HG02588 (cell line): ENCODE data around the gene TBC1D4.

Experiments
- ATAC-seq: cut with Tn5 transposase; IDR thresholded peaks from one replicate; pipeline ENCODE4 v1.9.1; 2021; ENCODE audit warnings: mild to moderate bottlenecking, moderate library complexity; ENCODE audit not compliant: unreplicated experiment

TBC1D4 gene

DNA sequence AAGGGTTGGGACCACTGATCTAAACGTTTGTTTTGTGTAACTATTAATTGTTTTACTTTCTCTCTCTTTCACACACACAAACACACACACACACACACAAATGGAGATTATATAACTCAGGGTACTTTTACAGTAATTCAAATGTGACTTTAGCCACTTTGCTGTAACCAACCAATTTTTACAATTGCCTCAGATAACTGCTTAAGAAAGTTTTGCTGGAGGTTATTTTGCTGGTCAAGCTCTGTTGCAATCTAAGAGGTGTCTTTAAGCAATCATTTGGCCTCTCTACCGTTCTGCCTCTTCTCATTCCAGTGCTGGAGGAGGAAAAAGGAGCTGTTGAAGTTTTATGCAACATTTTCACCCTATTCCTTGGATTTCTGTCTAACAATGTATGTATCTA lies 63.0 kb downstream of the TBC1D4 start:
- ATAC-seq = no peak

GRCh38 chr13:75418186-75418843 lies 63.7 kb downstream of the TBC1D4 start:
- ATAC-seq = no peak

DNA sequence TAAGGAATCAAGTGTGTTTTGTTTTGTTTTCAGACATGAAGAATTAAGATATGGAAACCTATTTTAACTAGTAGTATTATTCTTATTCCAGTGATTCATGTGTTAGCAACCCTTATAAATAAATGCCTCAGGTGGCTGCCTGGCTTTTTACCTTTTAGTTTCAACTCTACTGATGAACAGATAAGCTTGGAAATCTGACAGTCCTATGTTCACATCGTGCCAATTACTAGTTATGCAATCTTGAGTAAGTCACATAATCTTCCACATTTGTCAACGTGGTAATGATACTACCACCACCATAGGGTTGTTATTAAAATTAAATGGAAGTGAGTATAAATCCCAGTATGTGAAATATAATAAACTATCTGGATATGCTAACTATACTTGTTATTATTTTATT lies 64.3 kb downstream of the TBC1D4 start:
- ATAC-seq = no peak

GRCh38 chr13:75417012-75417384 lies 65.0 kb downstream of the TBC1D4 start:
- peak; percentile 17 for ATAC-seq

DNA sequence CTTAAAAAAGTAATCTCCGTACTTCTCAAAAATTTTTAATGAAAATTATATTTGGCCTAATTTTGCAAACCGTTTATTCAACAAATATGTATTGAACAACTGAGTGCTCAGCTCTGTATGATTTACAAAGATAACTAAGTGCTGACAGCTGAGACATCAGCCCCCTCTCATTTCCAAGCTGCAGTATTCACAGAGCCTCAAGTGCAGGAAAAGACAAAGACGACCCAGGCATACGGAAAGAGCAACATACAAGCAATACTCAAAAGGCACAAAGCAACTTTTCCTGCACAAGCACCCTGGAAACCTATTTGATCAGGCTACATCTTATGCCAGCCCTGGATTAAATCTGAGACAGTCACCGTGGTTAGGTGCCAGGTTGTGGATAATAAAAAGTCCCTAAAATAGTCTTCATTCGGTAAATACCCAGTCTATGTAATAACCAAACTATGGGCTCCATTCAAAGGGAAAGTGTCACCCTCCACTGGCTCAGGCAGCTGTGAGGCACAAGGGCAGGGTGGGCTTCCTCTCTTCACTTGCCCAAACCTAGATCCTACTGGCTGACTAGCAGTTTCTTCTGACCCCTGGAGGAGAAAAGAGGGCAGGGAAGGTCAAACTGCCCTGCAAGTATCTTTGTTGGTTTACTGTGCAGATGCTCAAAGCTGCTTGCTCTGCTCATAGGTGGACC lies 65.5 kb downstream of the TBC1D4 start:
- peak; percentile 71 for ATAC-seq

GRCh38 chr13:75415694-75416093 lies 66.3 kb downstream of the TBC1D4 start:
- no peak for ATAC-seq

- ATAC-seq = no peak
Measured at GRCh38 chr13:75415171-75415570, 66.8 kb downstream of the TBC1D4 start.

GRCh38 chr13:75414036-75414827 lies 67.7 kb downstream of the TBC1D4 start:
- no peak for ATAC-seq

DNA sequence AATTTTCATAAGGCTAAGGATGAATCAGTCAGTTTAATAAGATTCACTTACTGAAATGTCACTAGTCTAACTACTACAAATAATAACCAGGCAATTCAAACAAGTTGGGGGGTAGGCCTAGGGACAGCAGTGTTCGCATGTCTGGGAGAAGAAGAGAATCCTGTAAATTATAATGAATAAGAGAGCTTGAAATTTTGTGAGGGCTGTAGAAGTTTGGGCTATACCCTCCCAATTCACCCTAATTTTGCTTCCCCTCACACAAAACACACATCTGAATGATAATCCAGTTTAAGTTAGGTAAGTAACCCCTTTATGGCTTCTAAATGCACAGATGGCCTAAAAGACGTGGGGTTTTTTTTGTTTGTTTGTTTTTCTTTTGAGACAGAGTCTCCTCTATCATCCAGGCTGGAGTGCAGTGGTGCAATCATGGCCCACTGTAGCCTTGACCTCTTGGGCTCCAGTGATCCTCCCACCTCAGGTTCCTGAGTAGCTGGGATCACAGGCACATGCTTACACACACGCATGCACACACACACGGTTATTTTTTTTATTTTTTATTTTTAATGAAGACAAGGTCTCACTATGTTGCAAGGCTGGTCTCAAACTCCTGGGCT lies 69.9 kb downstream of the TBC1D4 start:
- ATAC-seq = no peak

DNA sequence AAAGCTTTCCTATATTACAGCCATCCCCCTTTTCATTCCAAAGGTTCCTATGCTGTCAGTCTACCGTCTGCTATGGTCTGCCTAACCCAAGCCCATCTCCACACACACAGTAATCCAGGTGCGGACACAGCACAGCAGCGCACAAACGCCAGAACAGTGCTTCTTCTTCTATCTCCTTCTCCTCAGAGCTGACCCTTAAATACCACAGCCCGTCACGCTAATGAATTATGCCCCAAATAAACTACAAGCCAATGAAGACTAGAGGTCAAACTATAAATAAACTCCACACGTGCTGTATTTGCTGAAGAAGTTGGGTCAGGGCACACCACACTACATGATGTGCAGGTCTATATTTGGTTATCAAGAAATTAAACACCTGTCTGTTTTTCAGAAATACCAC lies 71.8 kb downstream of the TBC1D4 start:
- no peak for ATAC-seq

- ATAC-seq = no peak
Measured at GRCh38 chr13:75407998-75408397, 74.0 kb downstream of the TBC1D4 start.

DNA sequence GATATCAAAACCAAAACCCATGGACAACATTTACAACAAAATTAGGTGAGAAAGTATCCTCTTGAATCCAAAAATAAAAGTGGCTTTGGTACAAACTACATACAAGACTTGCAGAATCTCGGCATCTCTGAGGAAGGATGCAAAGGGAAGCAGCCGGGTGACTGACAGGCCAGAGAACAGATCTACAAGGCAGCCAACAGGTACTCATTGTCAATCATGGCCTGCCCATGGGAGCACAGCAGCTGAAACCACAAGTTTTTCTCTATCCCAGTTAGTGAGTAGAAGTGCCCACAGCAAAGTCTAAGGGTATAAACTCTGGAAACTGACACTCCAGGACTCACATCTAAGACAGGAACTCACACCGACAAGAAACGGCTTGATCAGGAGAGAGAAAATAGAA lies 74.5 kb downstream of the TBC1D4 start:
- ATAC-seq = no peak

- ATAC-seq = no peak
Measured at GRCh38 chr13:75405976-75406703, 75.8 kb downstream of the TBC1D4 start.

GRCh38 chr13:75404726-75405125 lies 77.2 kb downstream of the TBC1D4 start:
- no peak for ATAC-seq

DNA sequence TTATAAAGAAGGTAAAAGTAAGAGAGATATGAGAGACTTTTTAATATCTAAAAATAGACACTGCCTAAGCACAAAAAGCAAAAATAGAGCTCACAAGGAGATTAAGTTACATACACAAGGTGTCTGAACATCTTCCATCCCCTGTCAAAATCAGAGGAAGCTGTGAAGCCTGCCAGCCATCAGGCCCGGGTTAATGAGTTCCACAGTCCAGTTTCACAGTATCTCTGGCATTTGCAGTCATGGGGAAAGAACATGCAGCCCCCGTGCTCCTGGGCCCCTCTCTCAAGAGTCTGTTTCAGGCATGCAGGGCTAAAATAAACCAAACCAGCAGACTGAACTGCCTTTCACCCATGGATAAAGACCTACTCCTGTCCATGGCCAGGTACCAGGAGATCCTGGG lies 79.2 kb downstream of the TBC1D4 start:
- ATAC-seq = no peak

DNA sequence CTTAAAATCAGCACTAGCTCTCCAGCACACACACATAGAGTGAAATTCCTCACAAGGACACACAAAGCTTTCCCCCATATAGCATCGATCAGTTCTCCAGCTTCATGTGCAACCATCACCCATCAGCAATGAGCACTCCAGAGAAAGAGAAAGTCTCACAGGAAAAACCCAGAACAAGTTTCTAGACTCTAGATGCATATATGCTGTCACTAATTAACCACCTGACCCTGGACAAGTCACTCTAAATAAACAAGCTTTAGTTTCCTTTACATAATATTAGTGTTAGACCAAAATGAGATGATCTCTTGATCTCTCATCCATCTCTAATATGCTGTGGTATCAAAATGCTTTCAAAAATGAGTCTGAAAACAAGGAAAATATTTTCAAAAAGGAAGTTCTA lies 81.2 kb downstream of the TBC1D4 start:
- ATAC-seq = no peak

GRCh38 chr13:75399879-75400217 lies 82.1 kb downstream of the TBC1D4 start:
- no peak for ATAC-seq

DNA sequence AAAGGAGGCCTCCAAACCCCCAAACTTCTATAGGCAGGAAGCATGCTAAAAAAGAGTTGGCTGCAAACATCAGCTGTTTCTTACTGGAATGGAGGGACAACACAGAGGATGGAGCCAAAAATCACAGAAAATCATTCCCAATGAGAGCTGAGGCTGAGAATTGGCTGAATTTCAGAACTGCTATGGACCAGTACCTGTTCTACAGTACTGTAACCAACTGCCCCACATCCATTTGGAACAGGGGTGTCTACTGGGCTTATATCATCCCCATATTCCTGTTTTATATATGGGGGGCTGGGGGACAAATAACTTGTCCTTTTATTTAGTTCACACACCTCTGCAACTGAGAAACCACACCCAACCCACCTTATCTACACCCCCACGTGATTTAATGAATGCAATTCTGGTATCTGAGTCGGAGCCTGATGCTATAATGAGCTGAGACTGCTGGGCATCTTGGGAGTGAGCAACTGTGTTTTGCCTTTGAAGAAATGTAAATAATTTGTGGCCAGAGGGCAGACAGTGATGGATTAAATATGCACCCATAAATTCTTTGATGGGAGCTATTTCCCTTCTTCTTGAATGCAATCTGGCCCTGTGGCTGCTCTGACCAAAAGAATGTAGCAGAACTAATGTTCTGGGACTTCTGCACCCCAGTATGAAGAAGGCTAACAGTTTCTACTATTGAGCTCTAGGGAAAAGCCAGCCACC lies 82.6 kb downstream of the TBC1D4 start:
- no peak for ATAC-seq

GRCh38 chr13:75398072-75398471 lies 83.9 kb downstream of the TBC1D4 start:
- ATAC-seq = no peak

GRCh38 chr13:75395901-75396300 lies 86.1 kb downstream of the TBC1D4 start:
- no peak for ATAC-seq
